K562 (cell line): ENCODE measurements around the gene RNF114. TPM values are rescaled to one million over a fixed set of nuclear protein-coding genes. Genes with fewer than 3 reads are reported as not detected.

Experiments used
- BRF1 ChIP-seq: IDR thresholded peaks from 3 replicates; pipeline ENCODE4 v1.6.1; 2011; ENCODE audit warnings: borderline replicate concordance, mild to moderate bottlenecking; ENCODE audit not compliant: insufficient read length; ENCODE audit errors: extremely low read depth
- CEBPB ChIP-seq: fragments of 450-650 bp; IDR thresholded peaks from 2 replicates; pipeline ENCODE4 v1.6.1; 2016; ENCODE audit warnings: missing genetic modification characterization, missing compliant biosample characterization
- DDX20 ChIP-seq: fragments of 450-650 bp; IDR thresholded peaks from 2 replicates; pipeline ENCODE4 v1.6.1; 2016; ENCODE audit warnings: missing genetic modification characterization, low read depth, mild to moderate bottlenecking, missing compliant biosample characterization, moderate library complexity
- FIP1L1 ChIP-seq: fragments of 200-400 bp; formaldehyde crosslinking; IDR thresholded peaks from 2 replicates; pipeline ENCODE4 v1.6.1; 2018; ENCODE audit warnings: mild to moderate bottlenecking, low read depth, low read length; ENCODE audit not compliant: poor library complexity, severe bottlenecking
- FOXK1 ChIP-seq: sonication (generic); formaldehyde crosslinking; IDR thresholded peaks from 2 replicates; pipeline ENCODE4 v1.8.0; 2022; ENCODE audit warnings: missing genetic modification reagents, mild to moderate bottlenecking, borderline replicate concordance
- HDGF ChIP-seq: fragments of 450-650 bp; IDR thresholded peaks from 2 replicates; pipeline ENCODE4 v1.6.1; 2016
- HIVEP1 ChIP-seq: fragments of 250-450 bp; sonication (Bioruptor Pico); IDR thresholded peaks from 2 replicates; pipeline ENCODE4 v1.4.0; 2020; ENCODE audit warnings: mild to moderate bottlenecking
- KDM1A ChIP-seq, 2 experiments: fragments of 450-650 bp; IDR thresholded peaks; 2 replicates each; pipeline ENCODE4 v1.6.1; 2016; ENCODE audit warnings: mild to moderate bottlenecking in 2 of 2
- KLF16 ChIP-seq: IDR thresholded peaks from 2 replicates; pipeline ENCODE4 v1.6.1; 2016; ENCODE audit warnings: antibody characterized with exemption
- MAFK ChIP-seq: IDR thresholded peaks from 2 replicates; pipeline ENCODE4 v1.6.1; 2011; ENCODE audit warnings: low read length, improper control_type of control experiment
- MED1 ChIP-seq: sonication (generic); formaldehyde crosslinking; IDR thresholded peaks from 2 replicates; pipeline ENCODE4 v1.8.1; 2023; ENCODE audit warnings: missing genetic modification reagents, borderline replicate concordance
- SMARCC2 ChIP-seq: fragments of 450-650 bp; IDR thresholded peaks from 2 replicates; pipeline ENCODE4 v1.6.1; 2017; ENCODE audit warnings: antibody characterized with exemption, moderate library complexity, mild to moderate bottlenecking, low read depth
- SPI1 ChIP-seq: IDR thresholded peaks from 2 replicates; pipeline ENCODE4 v1.6.1; 2011; ENCODE audit warnings: low read depth, low read length, control low read depth, borderline replicate concordance
- TBL1XR1 ChIP-seq, 2 experiments: IDR thresholded peaks; 2 replicates each; pipeline ENCODE4 v1.6.1; 2012; ENCODE audit warnings: improper control_type of control experiment in 2 of 2, low read length in 2 of 2, mild to moderate bottlenecking in 1 of 2
- TEAD4 ChIP-seq, 2 experiments: sonication (generic) in 1 of 2; formaldehyde crosslinking in 1 of 2; IDR thresholded peaks; 2 replicates each; pipeline versions ENCODE4 v1.6.1 to v1.8.0; 2012 to 2022; ENCODE audit warnings: borderline replicate concordance in 1 of 2, inconsistent platforms in 1 of 2, low read length in 1 of 2, mild to moderate bottlenecking in 1 of 2, missing genetic modification reagents in 1 of 2
- TGIF2 ChIP-seq: sonication (generic); formaldehyde crosslinking; IDR thresholded peaks from 2 replicates; pipeline ENCODE4 v1.8.1; 2022; ENCODE audit warnings: mild to moderate bottlenecking, missing genetic modification reagents, moderate library complexity
- ZNF124 ChIP-seq: sonication (generic); formaldehyde crosslinking; IDR thresholded peaks from 2 replicates; pipeline ENCODE4 v1.8.1; 2022; ENCODE audit warnings: missing genetic modification reagents
- ZNF3 ChIP-seq: fragments of 250-450 bp; sonication (Bioruptor Pico); IDR thresholded peaks from 2 replicates; pipeline ENCODE4 v1.5.0; 2021; ENCODE audit warnings: mild to moderate bottlenecking, moderate library complexity
- ZNF584 ChIP-seq: fragments of 200-800 bp; sonication (Bioruptor generic); IDR thresholded peaks from 2 replicates; pipeline ENCODE4 v1.6.1; 2016; ENCODE audit warnings: low read depth, mild to moderate bottlenecking, missing genetic modification characterization, missing compliant biosample characterization
- ZNF589 ChIP-seq: fragments of 200-800 bp; sonication (Bioruptor generic); IDR thresholded peaks from 2 replicates; pipeline ENCODE4 v1.6.1; 2016; ENCODE audit warnings: low read depth, missing genetic modification characterization, missing compliant biosample characterization
- ZNF79 ChIP-seq: fragments of 250-450 bp; sonication (Bioruptor Pico); IDR thresholded peaks from 2 replicates; pipeline ENCODE4 v1.4.0; 2020; ENCODE audit warnings: low read depth, mild to moderate bottlenecking, moderate library complexity
- polyA plus RNA-seq, 8 experiments: library from polyadenylated mRNA; depleted of rRNA in 4 of 8; stranded (reverse) in 5 of 8; unstranded in 3 of 8; fragments of >200 nt; fragmentation: Nextera tagmentation in 2 of 8; fragmentation: Illumina TruSeq in 1 of 8; extraction: Ambion mirVana in 2 of 8; extraction: Trizol in 1 of 8; gene quantifications; 2 replicates each; pipeline versions ENCODE4 v1.2.1 to v1.2.3, GENCODE V29; 2011 to 2014; ENCODE audit warnings: inconsistent platforms in 1 of 8, missing spikeins in 1 of 8
- total RNA-seq, 7 experiments: library from RNA; depleted of rRNA in 6 of 7; stranded (reverse); fragments of >200 nt in 6 of 7; fragmentation: Illumina TruSeq in 2 of 7; extraction: Trizol in 2 of 7; gene quantifications; 2 replicates each; pipeline versions ENCODE4 v1.2.1 to v1.2.3, GENCODE V29; 2011 to 2021; ENCODE audit warnings: low replicate concordance in 1 of 7
- TF ChIP-seq, protein P1 (sequence below): sonication (generic); formaldehyde crosslinking; IDR thresholded peaks from 2 replicates; pipeline ENCODE4 v1.8.0; 2022; ENCODE audit warnings: missing genetic modification reagents, mild to moderate bottlenecking, borderline replicate concordance
- TF ChIP-seq, protein P2 (sequence below): fragments of 250-450 bp; sonication (Bioruptor Pico); IDR thresholded peaks from 2 replicates; pipeline ENCODE4 v1.5.0; 2021
- TF ChIP-seq, protein P3 (sequence below), 2 experiments: IDR thresholded peaks; 2 replicates each; pipeline ENCODE4 v1.6.1; 2011; ENCODE audit warnings: borderline replicate concordance in 1 of 2, control low read depth in 1 of 2, low read depth in 1 of 2, low read length in 1 of 2, mild to moderate bottlenecking in 1 of 2, mixed read lengths in 1 of 2, moderate library complexity in 1 of 2; ENCODE audit not compliant: insufficient read depth in 1 of 2, insufficient read length in 1 of 2, poor library complexity in 1 of 2, severe bottlenecking in 1 of 2; ENCODE audit errors: extremely low read depth in 1 of 2

The RNF114 gene
- total and polyA plus RNA-seq, 9 of the 15 experiments (the other 6 are each of a cell fraction or from before 2014, with no cell fraction given), result 38.6 to 111 (median 62.6) TPM

DNA sequence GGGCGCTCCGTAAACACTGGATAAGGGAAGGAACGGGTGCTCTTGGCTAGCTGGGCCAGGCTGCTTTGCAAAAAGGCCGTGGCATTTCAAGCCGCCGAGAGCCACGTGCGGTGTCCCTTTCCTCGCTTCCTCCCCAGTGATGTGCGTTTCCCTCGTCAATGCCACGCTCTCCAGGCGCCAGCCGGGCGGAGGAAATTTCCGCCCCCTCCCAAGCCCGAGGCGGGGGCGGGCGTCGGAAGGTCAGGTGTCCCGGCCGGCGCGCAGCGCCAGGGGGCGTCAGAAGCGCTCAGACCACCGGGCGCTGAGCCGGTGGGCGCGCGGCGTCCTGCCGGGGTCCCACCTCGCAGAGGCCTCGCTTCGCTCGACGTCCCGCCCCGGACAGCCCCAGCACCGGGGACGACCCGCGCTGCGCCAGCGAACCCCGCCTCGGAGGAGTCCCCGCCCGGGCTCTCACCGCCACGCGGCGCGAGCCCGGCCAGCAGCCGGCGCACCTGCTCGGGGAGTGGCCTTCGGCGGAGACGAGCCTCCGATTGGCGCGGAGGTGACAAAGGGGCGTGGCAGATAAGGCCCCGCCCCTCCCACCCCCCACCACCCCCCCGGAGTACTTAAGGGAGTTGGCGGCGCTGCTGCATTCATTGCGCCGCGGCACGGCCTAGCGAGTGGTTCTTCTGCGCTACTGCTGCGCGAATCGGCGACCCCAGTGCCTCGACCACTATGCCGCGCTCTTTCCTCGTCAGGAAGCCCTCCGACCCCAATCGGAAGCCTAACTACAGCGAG is 46.3 kb downstream of the RNF114 start, which contains the start of gene SNAI1 (continued):
- TF ChIP-seq, protein P1, sequence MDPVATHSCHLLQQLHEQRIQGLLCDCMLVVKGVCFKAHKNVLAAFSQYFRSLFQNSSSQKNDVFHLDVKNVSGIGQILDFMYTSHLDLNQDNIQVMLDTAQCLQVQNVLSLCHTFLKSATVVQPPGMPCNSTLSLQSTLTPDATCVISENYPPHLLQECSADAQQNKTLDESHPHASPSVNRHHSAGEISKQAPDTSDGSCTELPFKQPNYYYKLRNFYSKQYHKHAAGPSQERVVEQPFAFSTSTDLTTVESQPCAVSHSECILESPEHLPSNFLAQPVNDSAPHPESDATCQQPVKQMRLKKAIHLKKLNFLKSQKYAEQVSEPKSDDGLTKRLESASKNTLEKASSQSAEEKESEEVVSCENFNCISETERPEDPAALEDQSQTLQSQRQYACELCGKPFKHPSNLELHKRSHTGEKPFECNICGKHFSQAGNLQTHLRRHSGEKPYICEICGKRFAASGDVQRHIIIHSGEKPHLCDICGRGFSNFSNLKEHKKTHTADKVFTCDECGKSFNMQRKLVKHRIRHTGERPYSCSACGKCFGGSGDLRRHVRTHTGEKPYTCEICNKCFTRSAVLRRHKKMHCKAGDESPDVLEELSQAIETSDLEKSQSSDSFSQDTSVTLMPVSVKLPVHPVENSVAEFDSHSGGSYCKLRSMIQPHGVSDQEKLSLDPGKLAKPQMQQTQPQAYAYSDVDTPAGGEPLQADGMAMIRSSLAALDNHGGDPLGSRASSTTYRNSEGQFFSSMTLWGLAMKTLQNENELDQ (CRISPR knock-in tag), result no peak
- TF ChIP-seq BRF1 (no peak), DDX20 (tag) (no peak), MAFK (no peak), SPI1 (peak; percentile 58; the same call in 1 of the 2 replicates), ZNF584 (CRISPR knock-in tag) (no peak), HDGF (no peak), SMARCC2 (peak; percentile 15; the same call in 1 of the 2 replicates), TBL1XR1 (IDR thresholded peaks at IDR 0.05; ENCODE audit: low read length in 2 of 2) (peak in 1 of 2 experiments; percentile 34; a peak in 1 of 4 replicates), FIP1L1 (peak; percentile 72), TEAD4 (IDR thresholded peaks at IDR 0.05; ENCODE audit: low read length) (peak; percentile 58), TEAD4 (CRISPR knock-in tag; IDR thresholded peaks at IDR 0.05; ENCODE audit: borderline replicate concordance) (peak; percentile 92), HIVEP1 (CRISPR knock-in tag) (no peak), KLF16 (0 out of 2 replicates have a peak, but pooled peaks have one; percentile 28), ZNF589 (no peak), ZNF124 (CRISPR knock-in tag) (0 out of 2 replicates have a peak, but pooled peaks have one; percentile 52), TGIF2 (CRISPR knock-in tag) (peak; percentile 53; the same call in 1 of the 2 replicates), FOXK1 (CRISPR knock-in tag) (peak; percentile 85; the same call in 1 of the 2 replicates), MED1 (CRISPR knock-in tag) (peak; percentile 78; the same call in 1 of the 2 replicates), KDM1A (IDR thresholded peaks at IDR 0.05) (no peak), ZNF79 (CRISPR knock-in tag) (no peak), ZNF3 (no peak), CEBPB (tag) (no peak)
- TF ChIP-seq, protein P2, sequence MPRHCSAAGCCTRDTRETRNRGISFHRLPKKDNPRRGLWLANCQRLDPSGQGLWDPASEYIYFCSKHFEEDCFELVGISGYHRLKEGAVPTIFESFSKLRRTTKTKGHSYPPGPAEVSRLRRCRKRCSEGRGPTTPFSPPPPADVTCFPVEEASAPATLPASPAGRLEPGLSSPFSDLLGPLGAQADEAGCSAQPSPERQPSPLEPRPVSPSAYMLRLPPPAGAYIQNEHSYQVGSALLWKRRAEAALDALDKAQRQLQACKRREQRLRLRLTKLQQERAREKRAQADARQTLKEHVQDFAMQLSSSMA, result no peak
- TF ChIP-seq, protein P3, sequence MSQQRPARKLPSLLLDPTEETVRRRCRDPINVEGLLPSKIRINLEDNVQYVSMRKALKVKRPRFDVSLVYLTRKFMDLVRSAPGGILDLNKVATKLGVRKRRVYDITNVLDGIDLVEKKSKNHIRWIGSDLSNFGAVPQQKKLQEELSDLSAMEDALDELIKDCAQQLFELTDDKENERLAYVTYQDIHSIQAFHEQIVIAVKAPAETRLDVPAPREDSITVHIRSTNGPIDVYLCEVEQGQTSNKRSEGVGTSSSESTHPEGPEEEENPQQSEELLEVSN (IDR thresholded peaks at IDR 0.05; ENCODE audit: borderline replicate concordance in 1 of 2, extremely low read depth in 1 of 2, insufficient read depth in 1 of 2, insufficient read length in 1 of 2, low read depth in 1 of 2, low read length in 1 of 2, poor library complexity in 1 of 2, severe bottlenecking in 1 of 2), result peak; percentile 93 to 94
